Measurements from ENCODE around the gene TRAPPC3L.

Gene TRAPPC3L

DNA sequence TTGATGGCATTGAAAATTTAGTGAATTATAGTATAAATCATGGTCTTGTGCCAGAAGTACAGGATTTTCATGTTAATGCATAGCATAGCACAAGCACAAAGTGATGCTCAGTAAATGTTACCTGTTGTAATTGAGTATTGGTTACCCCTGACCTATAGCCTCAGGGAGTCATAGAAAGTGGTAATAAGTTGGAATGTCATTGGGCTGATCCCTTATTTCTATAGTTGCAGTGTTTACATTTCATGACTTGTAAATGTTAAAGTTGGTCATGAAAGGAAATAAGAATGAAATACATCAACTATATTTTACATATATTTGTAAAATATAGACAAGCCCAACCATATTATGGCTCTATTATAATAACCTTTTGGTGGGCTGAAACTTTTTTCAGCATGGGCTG lies 32.9 kb upstream of the TRAPPC3L start:
- peaks cover 15% of the 10 kb centered on the region for H3K36me3 ChIP-seq
- H3K4me3 ChIP-seq (ENCODE audit: low read depth in 1 of 2, low read length in 1 of 2): no peak overlapping the region
- H3K4me1 ChIP-seq (ENCODE audit: control insufficient read depth in 1 of 2, insufficient read depth in 1 of 2, low read depth in 1 of 2, low read length in 1 of 2): no peaks in the 10 kb centered on the region
- H3K27ac ChIP-seq: no peak overlapping the region
- no peaks in the 10 kb centered on the region for H3K9me3 ChIP-seq
- TF ChIP-seq, protein P1, sequence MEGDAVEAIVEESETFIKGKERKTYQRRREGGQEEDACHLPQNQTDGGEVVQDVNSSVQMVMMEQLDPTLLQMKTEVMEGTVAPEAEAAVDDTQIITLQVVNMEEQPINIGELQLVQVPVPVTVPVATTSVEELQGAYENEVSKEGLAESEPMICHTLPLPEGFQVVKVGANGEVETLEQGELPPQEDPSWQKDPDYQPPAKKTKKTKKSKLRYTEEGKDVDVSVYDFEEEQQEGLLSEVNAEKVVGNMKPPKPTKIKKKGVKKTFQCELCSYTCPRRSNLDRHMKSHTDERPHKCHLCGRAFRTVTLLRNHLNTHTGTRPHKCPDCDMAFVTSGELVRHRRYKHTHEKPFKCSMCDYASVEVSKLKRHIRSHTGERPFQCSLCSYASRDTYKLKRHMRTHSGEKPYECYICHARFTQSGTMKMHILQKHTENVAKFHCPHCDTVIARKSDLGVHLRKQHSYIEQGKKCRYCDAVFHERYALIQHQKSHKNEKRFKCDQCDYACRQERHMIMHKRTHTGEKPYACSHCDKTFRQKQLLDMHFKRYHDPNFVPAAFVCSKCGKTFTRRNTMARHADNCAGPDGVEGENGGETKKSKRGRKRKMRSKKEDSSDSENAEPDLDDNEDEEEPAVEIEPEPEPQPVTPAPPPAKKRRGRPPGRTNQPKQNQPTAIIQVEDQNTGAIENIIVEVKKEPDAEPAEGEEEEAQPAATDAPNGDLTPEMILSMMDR (IDR thresholded peaks at IDR 0.05): no peak
- H3K27me3 ChIP-seq: no peaks in the 10 kb centered on the region

DNA sequence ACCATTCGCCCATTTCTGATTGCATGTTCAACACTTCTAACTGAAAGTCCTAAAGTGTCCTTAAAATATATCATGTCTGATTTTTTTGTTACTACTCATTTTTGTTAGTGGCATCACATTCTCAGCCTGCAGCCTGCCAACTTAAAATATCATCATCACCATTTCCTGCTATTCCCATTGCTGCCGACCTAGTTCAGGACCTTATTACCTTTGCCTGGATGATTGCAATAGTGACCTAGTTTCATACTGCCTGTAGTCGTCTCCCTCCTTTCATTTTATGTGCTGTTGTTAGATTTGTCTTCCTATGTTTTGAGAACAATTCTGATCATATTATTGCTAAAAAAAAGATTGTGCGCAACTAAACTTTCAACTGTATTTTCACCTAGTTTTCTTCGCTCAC lies 32.0 kb upstream of the TRAPPC3L start:
- Histone ChIP-seq H3K27me3 (no peaks in the 10 kb centered on the region), H3K27ac (no peak overlapping the region), H3K9me3 (no peaks in the 10 kb centered on the region), H3K36me3 (peaks cover 10% of the 10 kb centered on the region), H3K4me3 (ENCODE audit: low read depth in 1 of 2, low read length in 1 of 2) (no peak overlapping the region), H3K4me1 (ENCODE audit: control insufficient read depth in 1 of 2, insufficient read depth in 1 of 2, low read depth in 1 of 2, low read length in 1 of 2) (peaks cover 6 to 8% of the 10 kb centered on the region in 2 experiments)
- TF ChIP-seq, protein P1 (IDR thresholded peaks at IDR 0.05): no peak

DNA sequence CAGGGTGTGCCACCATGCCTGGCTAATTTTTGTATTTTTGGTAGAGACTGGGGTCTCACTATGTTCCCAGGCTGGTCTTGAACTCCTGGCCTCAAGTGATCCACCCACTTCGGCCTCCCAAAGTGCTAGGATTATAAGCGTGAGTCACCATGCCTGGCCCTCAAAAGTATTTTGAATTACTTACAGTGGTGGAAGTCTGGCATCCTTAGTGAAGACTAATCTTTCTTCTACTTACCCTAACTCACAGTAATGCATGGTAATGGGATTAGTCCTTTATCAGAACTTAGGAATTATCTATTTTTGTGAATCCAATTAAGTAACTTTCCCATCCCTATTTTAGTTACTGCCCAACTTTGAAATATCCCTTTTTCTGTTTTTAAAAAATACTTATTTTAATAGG lies 29.7 kb upstream of the TRAPPC3L start:
- Histone ChIP-seq H3K36me3 (no peaks in the 10 kb centered on the region), H3K27ac (no peak overlapping the region), H3K9me3 (no peaks in the 10 kb centered on the region), H3K4me3 (ENCODE audit: low read depth in 1 of 2, low read length in 1 of 2) (no peak overlapping the region), H3K4me1 (ENCODE audit: control insufficient read depth in 1 of 2, insufficient read depth in 1 of 2, low read depth in 1 of 2, low read length in 1 of 2) (peaks cover 22 to 25% of the 10 kb centered on the region in 2 experiments), H3K27me3 (no peaks in the 10 kb centered on the region)
- TF ChIP-seq, protein P1 (IDR thresholded peaks at IDR 0.05): no peak

DNA sequence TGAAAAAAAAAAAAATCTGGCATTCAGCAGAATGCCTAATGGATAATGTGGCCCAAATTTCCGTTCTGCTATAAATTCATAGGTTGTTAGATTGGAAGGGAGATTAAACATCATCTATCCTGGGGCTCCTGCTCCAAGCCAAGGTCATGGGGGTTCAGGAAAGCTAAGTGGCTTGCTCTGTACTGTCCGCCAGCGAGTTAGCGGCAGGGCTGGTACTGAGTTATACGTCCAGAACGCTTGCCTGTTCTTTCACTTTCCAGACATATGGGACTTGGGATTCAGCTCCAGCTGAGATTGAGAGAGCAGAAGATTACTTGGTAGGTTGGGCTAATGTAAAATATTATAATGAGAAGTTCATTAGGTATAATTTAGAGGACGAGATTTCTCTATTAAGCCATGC lies 26.7 kb upstream of the TRAPPC3L start:
- Histone ChIP-seq H3K4me3 (ENCODE audit: low read depth in 1 of 2, low read length in 1 of 2) (peak overlapping the region; percentile 79 to 80), H3K36me3 (no peaks in the 10 kb centered on the region), H3K27ac (peak overlapping the region; percentile 88), H3K27me3 (no peaks in the 10 kb centered on the region), H3K4me1 (ENCODE audit: control insufficient read depth in 1 of 2, insufficient read depth in 1 of 2, low read depth in 1 of 2, low read length in 1 of 2) (peaks cover 36 to 42% of the 10 kb centered on the region in 2 experiments), H3K9me3 (no peaks in the 10 kb centered on the region)
- TF ChIP-seq, protein P1 (IDR thresholded peaks at IDR 0.05): no peak

DNA sequence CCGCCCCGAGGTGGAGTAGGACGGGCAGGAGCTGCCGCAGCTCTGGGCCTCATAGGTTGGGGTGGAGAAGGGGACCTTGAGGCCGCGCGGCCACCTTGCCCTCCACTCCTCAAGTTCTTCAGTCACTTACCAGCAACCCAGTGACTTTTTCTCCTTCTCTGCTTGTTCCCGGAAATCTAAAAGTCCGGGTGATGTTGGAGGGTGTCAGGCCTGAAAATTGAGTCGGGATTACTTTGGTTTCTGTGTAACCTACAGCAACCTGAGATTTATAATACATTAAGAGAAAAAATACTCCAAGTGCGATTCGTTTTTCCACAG lies 26.2 kb upstream of the TRAPPC3L start:
- Histone ChIP-seq H3K27ac (peak overlapping the region; percentile 88), H3K9me3 (no peaks in the 10 kb centered on the region), H3K4me1 (ENCODE audit: control insufficient read depth in 1 of 2, insufficient read depth in 1 of 2, low read depth in 1 of 2, low read length in 1 of 2) (peaks cover 36 to 42% of the 10 kb centered on the region in 2 experiments), H3K27me3 (peaks cover 2% of the 10 kb centered on the region), H3K4me3 (ENCODE audit: low read depth in 1 of 2, low read length in 1 of 2) (peak overlapping the region; percentile 79 to 80), H3K36me3 (no peaks in the 10 kb centered on the region)
- TF ChIP-seq, protein P1 (IDR thresholded peaks at IDR 0.05): no peak
